LoVo (cell line): Measurements from ENCODE around the gene SYNC.
"Not testable (repeated sequence)": the region's sequence is repeated elsewhere in the genome, so short reads cannot be mapped to it uniquely, and the experiment has no call there.

Source experiments
- DNase-seq: peaks from one replicate; pipeline ENCODE4 v3.0.0-alpha.2; 2016; ENCODE audit warnings: low spot score

SYNC gene

GRCh38 chr1:32693455-32694174 is 9.0 kb downstream of the SYNC start:
- DNase-seq, result no peak

- no peak for DNase-seq
Observed at GRCh38 chr1:32686387-32686786, 16.2 kb downstream of the SYNC start.

GRCh38 chr1:32685498-32685897 is 17.1 kb downstream of the SYNC start:
- no peak for DNase-seq

GRCh38 chr1:32684167-32684811 is 18.3 kb downstream of the SYNC start:
- no peak for DNase-seq

- DNase-seq, result no peak
Observed at GRCh38 chr1:32683397-32683796, 19.2 kb downstream of the SYNC start.

GRCh38 chr1:32681999-32682398 is 20.6 kb downstream of the SYNC start:
- DNase-seq, result no peak

- no peak for DNase-seq
Observed at GRCh38 chr1:32681509-32681908, 21.1 kb downstream of the SYNC start.

GRCh38 chr1:32680642-32681041 is 21.9 kb downstream of the SYNC start:
- no peak for DNase-seq

- DNase-seq, result not testable (repeated sequence)
Observed at GRCh38 chr1:32679993-32680392, 22.6 kb downstream of the SYNC start.

GRCh38 chr1:32676945-32677344 is 25.6 kb downstream of the SYNC start:
- DNase-seq, result no peak

GRCh38 chr1:32668716-32669115 is 33.9 kb downstream of the SYNC start:
- not testable (repeated sequence) for DNase-seq

GRCh38 chr1:32666901-32667566 is 35.5 kb downstream of the SYNC start:
- no peak for DNase-seq

- no peak for DNase-seq
Observed at GRCh38 chr1:32665915-32666314, 36.7 kb downstream of the SYNC start.

- no peak for DNase-seq
Observed at GRCh38 chr1:32659581-32659980, 43.0 kb downstream of the SYNC start.

GRCh38 chr1:32652244-32652962 is 50.2 kb downstream of the SYNC start:
- no peak for DNase-seq

- no peak for DNase-seq
Observed at GRCh38 chr1:32651461-32652073, 51.0 kb downstream of the SYNC start.

GRCh38 chr1:32650752-32651460 is 51.7 kb downstream of the SYNC start, which contains the start of gene RBBP4:
TSS of gene RBBP4 (plus strand) at chr1:32651208. CDS start at chr1:32651307, 99 bp downstream.
- peak; percentile 98 for DNase-seq

GRCh38 chr1:32650248-32650751 is 52.3 kb downstream of the SYNC start, which contains the start of gene ZBTB8OS:
TSS of gene ZBTB8OS (minus strand) at chr1:32650550. CDS start at chr1:32650529, 21 bp downstream.
- peak; percentile 95 for DNase-seq

- DNase-seq, result no peak
Observed at GRCh38 chr1:32647308-32648134, 55.0 kb downstream of the SYNC start.

GRCh38 chr1:32644426-32644825 is 58.1 kb downstream of the SYNC start:
- no peak for DNase-seq
